Stimulated activated naive CD8-positive, alpha-beta T cell treated with anti-CD3 and anti-CD28 coated beads, Interleukin-15, Interleukin-2, amounts not matched to agents 100 ng/mL and 50 ng/mL, for 24 hours (primary cell): ENCODE measurements around the gene EMILIN2.

Source experiments
- H3K27ac Mint-ChIP-seq: one replicate; pipeline ENCODE4 v1.8.0; 2021; ENCODE audit warnings: mild to moderate bottlenecking, mixed read lengths
- H3K27me3 Mint-ChIP-seq: one replicate; pipeline ENCODE4 v1.8.0; 2021; ENCODE audit warnings: mixed read lengths
- H3K36me3 Mint-ChIP-seq: one replicate; pipeline ENCODE4 v1.8.0; 2021; ENCODE audit warnings: low read depth, mixed read lengths
- H3K4me1 Mint-ChIP-seq: one replicate; pipeline ENCODE4 v1.8.0; 2021; ENCODE audit warnings: low read depth, mixed read lengths
- H3K4me3 Mint-ChIP-seq: one replicate; pipeline ENCODE4 v1.8.0; 2021; ENCODE audit warnings: mild to moderate bottlenecking, mixed read lengths
- H3K9me3 Mint-ChIP-seq: one replicate; pipeline ENCODE4 v1.8.0; 2021; ENCODE audit warnings: mixed read lengths

EMILIN2 gene

DNA sequence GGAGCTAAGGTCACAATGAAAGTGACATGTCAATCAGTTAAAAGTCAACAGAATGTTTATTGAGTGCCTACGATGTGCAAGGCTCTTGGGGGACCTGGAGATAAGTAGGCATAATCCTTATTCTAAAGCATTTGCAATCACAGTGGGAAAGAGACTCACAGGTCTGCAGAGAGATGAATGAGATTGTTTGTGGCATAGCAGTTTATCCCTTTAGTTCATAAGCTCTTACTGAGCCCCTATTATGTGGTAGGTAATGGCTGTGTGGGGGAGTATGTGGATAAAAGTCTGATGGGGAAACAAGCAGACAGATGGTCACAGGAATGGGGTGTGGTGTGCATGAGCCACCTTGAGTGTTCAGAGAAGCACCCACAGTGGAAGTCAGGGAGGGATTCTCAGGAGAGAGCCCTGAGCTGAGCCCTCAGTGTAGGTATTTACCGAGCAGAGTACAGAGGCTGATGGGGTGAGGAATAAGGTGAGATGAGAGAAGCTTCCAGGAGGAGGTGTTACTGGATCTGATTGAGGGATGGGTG, 48.1 kb downstream of the EMILIN2 start:
- H3K4me3 Mint-ChIP-seq, result no peak overlapping the region
- H3K9me3 Mint-ChIP-seq, result peaks cover 6% of the 10 kb centered on the region
- H3K4me1 Mint-ChIP-seq, result peaks cover 29% of the 10 kb centered on the region
- peaks cover 5% of the 10 kb centered on the region for H3K36me3 Mint-ChIP-seq
- no peak overlapping the region for H3K27ac Mint-ChIP-seq
- H3K27me3 Mint-ChIP-seq, result no peaks in the 10 kb centered on the region

- Mint-ChIP-seq H3K27ac (no peak overlapping the region), H3K4me1 (peaks cover 24% of the 10 kb centered on the region), H3K9me3 (peaks cover 6% of the 10 kb centered on the region), H3K4me3 (no peak overlapping the region), H3K27me3 (no peaks in the 10 kb centered on the region), H3K36me3 (peaks cover 5% of the 10 kb centered on the region)
These were observed 48.6 kb downstream of the EMILIN2 start for GRCh38 chr18:2895391-2895790.

DNA sequence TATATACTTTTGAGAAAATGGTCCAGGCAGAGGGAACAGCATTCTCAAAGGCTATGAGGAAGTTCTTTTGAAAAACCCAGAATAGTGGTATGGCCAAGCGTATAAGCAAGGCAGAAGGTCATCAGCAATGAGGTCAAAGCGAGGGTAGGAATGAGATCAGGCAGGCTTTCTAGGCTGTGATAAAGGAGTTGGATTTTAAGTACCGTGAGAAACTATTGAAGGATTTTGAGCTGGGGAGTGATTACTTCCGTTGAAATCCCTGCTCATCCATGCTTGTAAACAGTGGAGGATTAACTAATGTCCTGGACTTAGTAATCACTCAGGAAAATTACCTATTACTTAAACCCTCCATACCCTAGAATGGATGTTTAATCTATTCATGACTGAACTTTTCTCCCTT, 50.2 kb downstream of the EMILIN2 start:
- H3K9me3 Mint-ChIP-seq, result peaks cover 6% of the 10 kb centered on the region
- no peaks in the 10 kb centered on the region for H3K27me3 Mint-ChIP-seq
- no peak overlapping the region for H3K27ac Mint-ChIP-seq
- H3K4me1 Mint-ChIP-seq, result peaks cover 8% of the 10 kb centered on the region
- no peaks in the 10 kb centered on the region for H3K36me3 Mint-ChIP-seq
- H3K4me3 Mint-ChIP-seq, result no peak overlapping the region

GRCh38 chr18:2897448-2898185, 50.8 kb downstream of the EMILIN2 start:
- H3K4me3 Mint-ChIP-seq, result no peak overlapping the region
- H3K27ac Mint-ChIP-seq, result no peak overlapping the region
- peaks cover 6% of the 10 kb centered on the region for H3K9me3 Mint-ChIP-seq
- H3K27me3 Mint-ChIP-seq, result no peaks in the 10 kb centered on the region
- H3K4me1 Mint-ChIP-seq, result peaks cover 3% of the 10 kb centered on the region
- no peaks in the 10 kb centered on the region for H3K36me3 Mint-ChIP-seq

DNA sequence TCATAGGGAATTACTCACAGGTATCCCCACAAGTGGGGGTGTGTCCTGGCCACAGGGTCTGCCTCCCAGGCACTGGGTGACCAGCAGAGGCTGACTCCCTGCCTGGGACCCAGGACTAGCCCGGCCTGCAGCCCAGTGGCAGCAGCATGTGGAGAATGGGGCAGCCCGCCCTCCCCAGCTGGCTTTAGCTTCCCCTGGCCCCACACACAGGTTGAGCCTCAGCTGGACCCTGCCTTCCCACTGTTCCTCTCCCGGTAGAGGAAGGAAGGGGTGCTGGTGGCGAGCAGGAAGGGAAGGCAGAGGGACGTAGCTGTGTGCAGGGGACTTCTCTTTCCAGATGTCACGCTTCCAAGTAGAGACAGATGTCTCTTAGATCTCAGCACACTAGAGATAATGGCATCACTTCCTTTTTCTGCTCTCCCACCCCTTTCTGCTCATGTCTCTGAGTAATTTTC, 51.4 kb downstream of the EMILIN2 start:
- Mint-ChIP-seq H3K4me1 (no peaks in the 10 kb centered on the region), H3K27ac (no peak overlapping the region), H3K27me3 (no peaks in the 10 kb centered on the region), H3K36me3 (no peaks in the 10 kb centered on the region), H3K4me3 (no peak overlapping the region), H3K9me3 (peaks cover 6% of the 10 kb centered on the region)

- H3K27ac Mint-ChIP-seq, result no peak overlapping the region
- H3K36me3 Mint-ChIP-seq, result no peaks in the 10 kb centered on the region
- no peaks in the 10 kb centered on the region for H3K9me3 Mint-ChIP-seq
- peaks cover 5% of the 10 kb centered on the region for H3K4me1 Mint-ChIP-seq
- no peak overlapping the region for H3K4me3 Mint-ChIP-seq
- H3K27me3 Mint-ChIP-seq, result no peaks in the 10 kb centered on the region
These were observed 54.0 kb downstream of the EMILIN2 start for GRCh38 chr18:2900684-2901422.

DNA sequence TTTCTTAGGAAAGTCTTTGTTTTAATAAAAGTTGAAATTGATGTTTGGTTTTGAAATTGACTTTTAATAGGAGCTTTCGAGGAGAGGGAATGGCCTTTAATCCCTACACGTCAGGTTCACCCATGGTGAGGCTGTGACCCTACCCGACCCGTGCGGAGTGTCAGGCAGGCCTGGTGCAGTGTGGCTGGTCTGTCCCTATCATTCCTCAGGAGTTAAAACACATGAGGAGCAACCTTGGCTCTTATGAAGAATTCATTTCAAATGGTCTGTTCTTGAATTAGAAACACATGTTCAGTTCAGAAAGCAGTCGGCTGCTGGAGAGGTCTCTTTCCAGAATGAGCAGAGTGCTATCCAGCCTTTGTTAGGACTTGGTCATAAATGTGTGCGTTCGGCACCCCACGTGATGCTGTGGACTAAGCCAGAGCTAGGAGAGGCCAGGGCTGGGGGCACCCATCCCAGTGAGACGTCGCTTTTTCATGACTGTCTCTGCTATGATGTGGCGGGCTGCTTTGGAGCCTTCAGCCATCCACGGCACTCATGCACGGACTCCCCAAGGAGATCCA, 54.7 kb downstream of the EMILIN2 start:
- H3K36me3 Mint-ChIP-seq, result no peaks in the 10 kb centered on the region
- H3K9me3 Mint-ChIP-seq, result no peaks in the 10 kb centered on the region
- H3K27ac Mint-ChIP-seq, result no peak overlapping the region
- H3K27me3 Mint-ChIP-seq, result no peaks in the 10 kb centered on the region
- no peak overlapping the region for H3K4me3 Mint-ChIP-seq
- H3K4me1 Mint-ChIP-seq, result peaks cover 7% of the 10 kb centered on the region

- Mint-ChIP-seq H3K4me3 (no peak overlapping the region), H3K4me1 (peaks cover 9% of the 10 kb centered on the region), H3K36me3 (peaks cover 3% of the 10 kb centered on the region), H3K27ac (no peak overlapping the region), H3K9me3 (no peaks in the 10 kb centered on the region), H3K27me3 (no peaks in the 10 kb centered on the region)
These were observed 55.5 kb downstream of the EMILIN2 start for GRCh38 chr18:2902327-2902726.

DNA sequence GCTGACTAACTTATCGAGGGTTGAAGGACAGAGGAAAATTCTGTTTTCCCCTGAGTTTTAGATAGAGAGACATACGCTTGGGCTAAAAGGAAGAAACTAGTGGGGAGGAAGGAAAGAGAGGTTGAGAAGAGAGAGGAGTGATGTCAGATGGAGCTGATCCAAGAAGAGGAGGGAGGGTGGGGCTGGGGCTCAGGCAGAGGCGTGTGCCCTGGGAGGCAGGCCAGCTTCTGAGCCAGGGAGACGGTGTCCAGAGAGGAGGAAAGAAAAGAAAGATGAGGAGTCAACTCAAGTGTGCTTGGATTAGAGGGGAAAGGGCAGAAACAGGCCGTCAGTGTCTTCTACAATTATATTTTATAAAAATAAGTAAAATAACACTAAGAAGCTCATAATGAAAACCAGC, 56.2 kb downstream of the EMILIN2 start:
- no peaks in the 10 kb centered on the region for H3K27me3 Mint-ChIP-seq

DNA sequence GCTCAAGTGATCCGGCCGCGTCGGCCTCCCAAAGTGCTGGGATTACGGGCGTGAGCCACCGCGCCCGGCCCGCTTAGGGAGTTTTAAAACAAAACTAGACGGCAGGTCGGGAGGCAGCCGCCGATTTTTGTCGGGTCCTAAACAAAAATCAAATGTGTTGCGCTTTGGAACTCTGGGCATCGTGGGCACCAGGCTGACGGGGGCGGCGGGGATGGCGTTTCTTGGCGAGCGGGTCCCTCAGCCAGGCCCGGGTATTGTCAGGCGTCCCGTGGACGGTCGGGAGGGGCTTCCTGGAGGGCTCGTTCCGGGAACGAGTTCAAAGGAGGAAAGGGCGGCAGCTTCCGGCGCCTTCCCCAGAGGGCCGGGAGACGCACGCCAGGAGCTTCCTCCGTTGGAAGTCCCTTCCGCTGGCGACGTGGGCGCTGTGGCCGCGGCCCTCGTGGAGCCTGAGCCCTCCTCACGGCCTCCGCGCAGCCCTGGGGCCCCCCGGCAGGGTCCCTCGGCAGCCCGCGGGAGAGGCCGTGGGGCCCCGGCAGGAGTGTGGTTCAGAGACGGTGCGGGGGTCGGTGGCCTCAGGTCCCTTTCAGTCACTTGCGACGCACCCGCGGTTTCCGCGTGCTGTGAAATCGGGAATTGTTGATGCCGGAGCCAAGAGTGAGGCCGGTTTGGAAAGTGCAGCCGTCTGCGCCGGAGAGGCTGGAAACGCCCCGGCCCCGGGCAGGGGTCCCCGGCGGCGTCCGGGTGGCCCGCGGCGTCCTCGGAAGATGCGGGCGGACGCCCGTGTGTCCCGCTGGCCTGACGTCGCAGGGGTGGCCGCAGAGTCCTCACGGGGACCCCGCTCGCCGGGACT, 59.3 kb downstream of the EMILIN2 start:
- peak overlapping the region; percentile 93 for H3K27ac Mint-ChIP-seq
- no peaks in the 10 kb centered on the region for H3K27me3 Mint-ChIP-seq
- peaks cover 25% of the 10 kb centered on the region for H3K36me3 Mint-ChIP-seq
- no peaks in the 10 kb centered on the region for H3K9me3 Mint-ChIP-seq
- peak overlapping the region; percentile 86 for H3K4me3 Mint-ChIP-seq
- peaks cover 21% of the 10 kb centered on the region for H3K4me1 Mint-ChIP-seq

More for the DNA sequence above, 56.2 kb downstream of the EMILIN2 start:
- H3K9me3 Mint-ChIP-seq, result no peaks in the 10 kb centered on the region
- H3K27ac Mint-ChIP-seq, result no peak overlapping the region
- H3K36me3 Mint-ChIP-seq, result peaks cover 10% of the 10 kb centered on the region
- H3K4me1 Mint-ChIP-seq, result peaks cover 16% of the 10 kb centered on the region
- H3K4me3 Mint-ChIP-seq, result no peak overlapping the region

GRCh38 chr18:2906704-2907549, 60.1 kb downstream of the EMILIN2 start:
- H3K4me1 Mint-ChIP-seq, result peaks cover 21% of the 10 kb centered on the region
- no peaks in the 10 kb centered on the region for H3K9me3 Mint-ChIP-seq
- no peaks in the 10 kb centered on the region for H3K27me3 Mint-ChIP-seq
- H3K4me3 Mint-ChIP-seq, result peak overlapping the region; percentile 87
- peak overlapping the region; percentile 65 for H3K27ac Mint-ChIP-seq
- peaks cover 29% of the 10 kb centered on the region for H3K36me3 Mint-ChIP-seq

GRCh38 chr18:2907550-2908135, 60.8 kb downstream of the EMILIN2 start:
- no peaks in the 10 kb centered on the region for H3K9me3 Mint-ChIP-seq
- peaks cover 21% of the 10 kb centered on the region for H3K4me1 Mint-ChIP-seq
- H3K4me3 Mint-ChIP-seq, result peak overlapping the region; percentile 87
- H3K27ac Mint-ChIP-seq, result peak overlapping the region; percentile 65
- H3K36me3 Mint-ChIP-seq, result peaks cover 29% of the 10 kb centered on the region
- H3K27me3 Mint-ChIP-seq, result no peaks in the 10 kb centered on the region

- Mint-ChIP-seq H3K9me3 (no peaks in the 10 kb centered on the region), H3K36me3 (peaks cover 33% of the 10 kb centered on the region), H3K4me3 (peak overlapping the region; percentile 87), H3K27me3 (no peaks in the 10 kb centered on the region), H3K27ac (peak overlapping the region; percentile 65), H3K4me1 (peaks cover 21% of the 10 kb centered on the region)
These were observed 61.5 kb downstream of the EMILIN2 start for GRCh38 chr18:2908166-2908945.
